ENCODE measurements around the gene CERS6. TPM values are rescaled to one million over a fixed set of nuclear protein-coding genes. Genes with fewer than 3 reads are reported as not detected.
A peak's percentile ranks its signal among the peaks of the same experiment; 100 is the strongest.

Gene CERS6
- total RNA-seq, 4 donors from 2014 or later: 46.6 to 67.7 (median 53.6) TPM

DNA sequence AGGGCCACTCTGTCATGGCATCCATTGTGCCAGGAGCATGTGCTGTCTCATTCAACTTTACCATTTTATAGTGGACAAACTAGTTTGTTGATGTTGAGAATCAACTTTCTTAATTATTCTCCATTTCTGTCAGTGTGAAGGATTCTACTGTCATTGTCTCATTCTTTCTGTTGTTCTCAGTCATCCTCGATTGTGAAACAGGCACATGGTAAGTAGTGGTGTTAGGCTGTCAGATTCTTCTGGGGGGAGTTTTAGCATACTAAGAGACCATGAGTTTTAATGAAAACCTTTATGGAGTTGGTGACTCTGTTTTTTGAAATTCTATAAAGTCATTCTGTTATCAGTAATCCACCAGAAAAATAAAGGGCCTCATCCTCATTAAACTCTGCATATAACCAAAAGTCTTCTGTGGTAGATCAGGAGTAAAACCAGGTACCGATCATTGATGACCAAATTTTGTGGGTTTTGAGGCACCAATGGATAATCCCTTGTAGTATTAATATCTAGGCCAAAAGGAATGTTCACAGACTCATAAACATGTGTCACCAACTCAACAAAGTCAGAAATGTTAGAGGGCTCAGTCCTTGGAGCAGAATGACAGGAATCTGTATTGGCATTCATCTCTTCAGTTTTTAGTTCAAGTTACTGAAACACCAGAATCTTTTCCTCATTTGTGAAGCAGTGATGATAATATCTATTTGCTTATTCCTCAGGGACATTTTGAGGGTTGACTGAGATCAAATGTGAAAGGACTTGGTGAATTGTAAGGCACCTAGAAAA is 73.2 kb downstream of the CERS6 start:
- Histone ChIP-seq H3K27me3 (no peaks in the 10 kb centered on the region), H3K9me3 (no peaks in the 10 kb centered on the region), H3K27ac (replicated peaks in 1 of 4) (peak overlapping the region; percentile 55 to 81 (median 74)), H3K4me3 (no peak overlapping the region), H3K4me1 (peaks cover 66 to 82% (median 76%) of the 10 kb centered on the region in 4 donors), H3K36me3 (no peaks in the 10 kb centered on the region)
- 96% methylated on average over 2 of the region's 2 CpGs for WGBS
- TF ChIP-seq CTCF (IDR thresholded peaks at IDR 0.05) (no peak), POLR2AphosphoS5 (IDR thresholded peaks at IDR 0.05) (no peak), POLR2A (IDR thresholded peaks at IDR 0.05; ENCODE audit: low read depth) (no peak)
- intact Hi-C loops (cut with DNase I): loop anchor here (5.0 to 10.0 kb wide), 3 partner anchors 56 to 103 kb away; partner anchors contain the start of gene CERS6
- DNase-seq (ENCODE audit: extremely low spot score): no peak

GRCh38 chr2:168529900-168530561 is 74.0 kb downstream of the CERS6 start:
- peak overlapping the region; percentile 37 to 81 (median 48) for H3K27ac ChIP-seq (replicated peaks in 1 of 4)
- H3K27me3 ChIP-seq: no peaks in the 10 kb centered on the region
- peaks cover 61 to 74% (median 70%) of the 10 kb centered on the region in 4 donors for H3K4me1 ChIP-seq
- intact Hi-C loops (cut with DNase I): loop anchor here (5.0 to 10.0 kb wide), 3 partner anchors 55 to 102 kb away; partner anchors contain the start of gene CERS6
- no peaks in the 10 kb centered on the region for H3K9me3 ChIP-seq
- no peaks in the 10 kb centered on the region for H3K36me3 ChIP-seq
- WGBS: 88% methylated on average over 8 of the region's 8 CpGs
- no peak for DNase-seq (ENCODE audit: extremely low spot score)
- no peak overlapping the region for H3K4me3 ChIP-seq
- TF ChIP-seq CTCF (IDR thresholded peaks at IDR 0.05): no peak
- TF ChIP-seq POLR2A (IDR thresholded peaks at IDR 0.05; ENCODE audit: low read depth): no peak
- no peak for TF ChIP-seq POLR2AphosphoS5 (IDR thresholded peaks at IDR 0.05)
- no peak for TF ChIP-seq EP300 (IDR thresholded peaks at IDR 0.05)

DNA sequence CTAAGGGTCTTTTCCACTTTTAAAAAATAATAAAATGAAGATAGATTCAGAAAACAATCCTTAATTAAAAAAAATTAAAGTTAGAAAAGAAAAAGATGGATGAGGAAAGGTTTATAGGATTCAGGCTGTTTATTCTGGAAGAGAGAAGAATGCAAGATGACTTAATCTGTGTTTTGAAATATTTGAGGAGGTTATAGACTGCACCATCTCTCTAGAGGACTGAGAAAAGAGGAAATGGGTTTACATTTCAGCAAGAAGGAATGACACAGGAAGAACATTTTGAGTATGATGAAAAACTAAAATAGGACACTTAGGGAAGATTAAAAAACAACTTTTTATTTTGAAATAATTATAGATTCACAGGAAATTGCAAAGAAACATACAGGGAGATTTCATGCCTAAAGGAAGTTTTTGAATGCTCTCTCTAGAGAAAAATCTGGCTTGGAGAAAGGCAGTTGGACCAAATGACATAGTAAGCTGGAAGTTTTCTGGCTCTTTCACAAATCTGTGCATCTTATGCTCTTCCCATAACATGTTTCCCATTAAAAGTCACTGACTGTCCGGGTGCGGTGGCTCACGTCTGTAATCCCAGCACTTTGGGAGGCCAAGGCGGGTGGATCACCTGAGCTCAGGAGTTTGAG is 75.0 kb downstream of the CERS6 start:
- Histone ChIP-seq H3K27me3 (no peaks in the 10 kb centered on the region), H3K36me3 (no peaks in the 10 kb centered on the region), H3K4me3 (no peak overlapping the region), H3K9me3 (no peaks in the 10 kb centered on the region), H3K27ac (replicated peaks in 1 of 4) (peak overlapping the region; percentile 37 to 81 (median 40)), H3K4me1 (peaks cover 50 to 63% (median 59%) of the 10 kb centered on the region in 4 donors)
- DNase-seq (ENCODE audit: extremely low spot score): no peak
- 88% methylated on average over 4 of the region's 4 CpGs for WGBS
- no peak for TF ChIP-seq EP300 (IDR thresholded peaks at IDR 0.05)
- TF ChIP-seq POLR2AphosphoS5 (IDR thresholded peaks at IDR 0.05): no peak
- TF ChIP-seq CTCF (IDR thresholded peaks at IDR 0.05): no peak
- TF ChIP-seq POLR2A (IDR thresholded peaks at IDR 0.05; ENCODE audit: low read depth): no peak
- intact Hi-C loops (cut with DNase I): no loop called here

GRCh38 chr2:168534926-168535325 is 78.9 kb downstream of the CERS6 start:
- DNase-seq (ENCODE audit: extremely low spot score): no peak
- Histone ChIP-seq H3K27me3 (no peaks in the 10 kb centered on the region), H3K27ac (replicated peaks in 1 of 4) (no peak overlapping the region), H3K9me3 (peaks cover 0 to 7% (median 6%) of the 10 kb centered on the region in 4 donors), H3K4me1 (peaks cover 19 to 28% (median 24%) of the 10 kb centered on the region in 4 donors), H3K4me3 (no peak overlapping the region), H3K36me3 (no peaks in the 10 kb centered on the region)
- intact Hi-C loops (cut with DNase I): no loop called here
- WGBS: 93% methylated on average over 6 of the region's 7 CpGs
- no peak for TF ChIP-seq POLR2AphosphoS5 (IDR thresholded peaks at IDR 0.05)
- no peak for TF ChIP-seq EP300 (IDR thresholded peaks at IDR 0.05)
- no peak for TF ChIP-seq POLR2A (IDR thresholded peaks at IDR 0.05; ENCODE audit: low read depth)
- TF ChIP-seq CTCF (IDR thresholded peaks at IDR 0.05): no peak

Data from esophagus muscularis mucosa (tissue), 4 donors.